CD14-positive monocyte (primary cell): Measurements from ENCODE around the gene HMX1. TPM values are rescaled to one million over a fixed set of nuclear protein-coding genes. Genes with fewer than 3 reads are reported as not detected.
A peak's percentile ranks its signal among the peaks of the same experiment; 100 is the strongest.

Experiments
- DNase-seq, 3 donors: peaks; one replicate each; pipeline ENCODE4 v3.0.0-alpha.2; 2011 to 2022
- H2AFZ ChIP-seq: 2 replicates; pipeline ENCODE4 v1.6.0; 2012; ENCODE audit warnings: mild to moderate bottlenecking, low read depth, low read length, inconsistent platforms; ENCODE audit not compliant: insufficient read depth, poor library complexity, severe bottlenecking
- H3K27ac ChIP-seq, 2 donors: 1 replicate in 1 of 2; 2 replicates in 1 of 2; pipeline ENCODE4 v1.5.1; 2012 to 2013; ENCODE audit warnings: low read length in 2 of 2, control low read depth in 1 of 2, inconsistent platforms in 1 of 2, low read depth in 1 of 2, mild to moderate bottlenecking in 1 of 2
- H3K27me3 ChIP-seq, 2 donors: one replicate each; pipeline versions ENCODE4 v1.6.0 to v1.6.1; 2011 to 2013; ENCODE audit warnings: low read length in 2 of 2; ENCODE audit not compliant: control insufficient read depth in 2 of 2, insufficient read depth in 2 of 2
- H3K36me3 ChIP-seq, 2 donors: replicated peaks in 1 of 2; 1 replicate in 1 of 2; 2 replicates in 1 of 2; pipeline versions ENCODE4 v1.5.1 to v1.6.1; 2012 to 2013; ENCODE audit warnings: low read length in 2 of 2, control low read depth in 1 of 2, inconsistent platforms in 1 of 2, mild to moderate bottlenecking in 1 of 2; ENCODE audit not compliant: insufficient read depth in 2 of 2, control insufficient read depth in 1 of 2
- H3K4me1 ChIP-seq, 2 donors: 1 replicate in 1 of 2; 2 replicates in 1 of 2; pipeline versions ENCODE4 v1.5.1 to v1.6.1; 2012 to 2013; ENCODE audit warnings: low read length in 2 of 2, control low read depth in 1 of 2, inconsistent platforms in 1 of 2, mild to moderate bottlenecking in 1 of 2, moderate library complexity in 1 of 2; ENCODE audit not compliant: insufficient read depth in 2 of 2, control insufficient read depth in 1 of 2
- H3K4me2 ChIP-seq: replicated peaks from 2 replicates; pipeline ENCODE3; 2012; ENCODE audit warnings: low read length, moderate library complexity, mild to moderate bottlenecking; ENCODE audit not compliant: poor library complexity, severe bottlenecking; ENCODE audit errors: extremely low read depth
- H3K4me3 ChIP-seq, 3 experiments: fragments of 200-600 bp in 1 of 3; sonication (generic) in 1 of 3; replicated peaks in 1 of 3; 1 replicate in 2 of 3; 2 replicates in 1 of 3; pipeline ENCODE4 v1.5.1; 2011 to 2013; ENCODE audit warnings: low read length in 3 of 3, mild to moderate bottlenecking in 3 of 3, control low read depth in 2 of 3, low read depth in 2 of 3, inconsistent platforms in 1 of 3, moderate library complexity in 1 of 3
- H3K79me2 ChIP-seq: 2 replicates; pipeline ENCODE4 v1.6.0; 2012; ENCODE audit warnings: mild to moderate bottlenecking, control low read depth, inconsistent platforms, low read length, moderate library complexity; ENCODE audit not compliant: insufficient read depth
- H3K9ac ChIP-seq: 2 replicates; pipeline ENCODE4 v1.6.0; 2017; ENCODE audit warnings: low read length, mild to moderate bottlenecking; ENCODE audit not compliant: insufficient read depth, poor library complexity, severe bottlenecking
- H3K9me3 ChIP-seq, 2 donors: replicated peaks in 1 of 2; 1 replicate in 1 of 2; 2 replicates in 1 of 2; pipeline versions ENCODE4 v1.5.1 to v1.6.1; 2012 to 2013; ENCODE audit warnings: low read length in 2 of 2, control low read depth in 1 of 2; ENCODE audit not compliant: control insufficient read depth in 1 of 2, insufficient read depth in 1 of 2
- H4K20me1 ChIP-seq: 2 replicates; pipeline ENCODE4 v1.6.0; 2012; ENCODE audit warnings: mild to moderate bottlenecking, low read length, control low read depth, moderate library complexity; ENCODE audit not compliant: insufficient read depth
- H3K27ac Mint-ChIP-seq, 7 donors: one replicate each; pipeline ENCODE4 v1.8.0; 2020; ENCODE audit warnings: mild to moderate bottlenecking in 7 of 7, mixed read lengths in 7 of 7, moderate library complexity in 6 of 7, inconsistent platforms in 2 of 7
- H3K27me3 Mint-ChIP-seq, 3 donors: one replicate each; pipeline ENCODE4 v1.8.0; 2021 to 2022; ENCODE audit warnings: low read depth in 3 of 3, mild to moderate bottlenecking in 3 of 3, mixed read lengths in 3 of 3, moderate library complexity in 3 of 3, inconsistent platforms in 1 of 3
- H3K36me3 Mint-ChIP-seq, 2 donors: one replicate each; pipeline ENCODE4 v1.8.0; 2020; ENCODE audit warnings: mixed read lengths in 2 of 2, inconsistent platforms in 1 of 2, mild to moderate bottlenecking in 1 of 2
- H3K4me1 Mint-ChIP-seq: one replicate; pipeline ENCODE4 v1.8.0; 2020; ENCODE audit warnings: mild to moderate bottlenecking, mixed read lengths
- H3K4me3 Mint-ChIP-seq, 2 donors: one replicate each; pipeline ENCODE4 v1.8.0; 2020; ENCODE audit warnings: mild to moderate bottlenecking in 2 of 2, mixed read lengths in 2 of 2, moderate library complexity in 1 of 2
- H3K9me3 Mint-ChIP-seq, 7 donors: one replicate each; pipeline ENCODE4 v1.8.0; 2020 to 2022; ENCODE audit warnings: mixed read lengths in 7 of 7, mild to moderate bottlenecking in 6 of 7, moderate library complexity in 6 of 7, inconsistent platforms in 2 of 7
- WGBS: methylation state at CpG from one replicate; pipeline ENCODE4 v1.1.5; 2013; ENCODE audit warnings: missing lambda C conversion rate; ENCODE audit not compliant: insufficient coverage; 5-methylcytosine and 5-hydroxymethylcytosine counted together
- intact Hi-C, 2 donors: fragments of 100-400 bp; cut with micrococcal nuclease; formaldehyde crosslinking; loops; one replicate each; pipeline versions ENCODE4 v1.15.0 to v1.15.1; 2023
- polyA plus RNA-seq, 3 donors: library from polyadenylated mRNA; depleted of rRNA in 1 of 3; unstranded in 2 of 3; stranded (reverse) in 1 of 3; fragments of 300-500 nt in 2 of 3; fragments of >200 nt in 1 of 3; fragmentation: Illumina TruSeq in 2 of 3; gene quantifications; 1 replicate in 2 of 3; 2 replicates in 1 of 3; pipeline ENCODE4 v1.2.3, GENCODE V29; 2012 to 2021
- TF ChIP-seq, protein P1 (sequence below): fragments of 200-600 bp; IDR thresholded peaks from one replicate; pipeline ENCODE4 v1.8.0; 2022; ENCODE audit warnings: antibody characterized with exemption, mild to moderate bottlenecking

Gene HMX1
- polyA plus RNA-seq, 3 donors: not detected

- Mint-ChIP-seq H3K27ac (no peak overlapping the region), H3K36me3 (no peaks in the 10 kb centered on the region), H3K9me3 (peaks cover 8 to 28% (median 18%) of the 10 kb centered on the region in 7 donors), H3K4me3 (no peak overlapping the region), H3K4me1 (no peaks in the 10 kb centered on the region), H3K27me3 (peaks cover 58 to 67% (median 58%) of the 10 kb centered on the region in 3 donors)
- Histone ChIP-seq H3K4me3 (no peak overlapping the region), H3K27ac (no peak overlapping the region), H4K20me1 (no peaks in the 10 kb centered on the region), H3K4me1 (no peaks in the 10 kb centered on the region), H3K27me3 (peaks cover 23 to 39% of the 10 kb centered on the region in 2 donors), H3K79me2 (no peaks in the 10 kb centered on the region), H2AFZ (no peak overlapping the region), H3K4me2 (no peak overlapping the region), H3K9ac (no peak overlapping the region), H3K36me3 (no peaks in the 10 kb centered on the region), H3K9me3 (peaks cover 13 to 22% of the 10 kb centered on the region in 2 donors)
- no peak for DNase-seq
- intact Hi-C loops: no loop called here
- TF ChIP-seq, protein P1, sequence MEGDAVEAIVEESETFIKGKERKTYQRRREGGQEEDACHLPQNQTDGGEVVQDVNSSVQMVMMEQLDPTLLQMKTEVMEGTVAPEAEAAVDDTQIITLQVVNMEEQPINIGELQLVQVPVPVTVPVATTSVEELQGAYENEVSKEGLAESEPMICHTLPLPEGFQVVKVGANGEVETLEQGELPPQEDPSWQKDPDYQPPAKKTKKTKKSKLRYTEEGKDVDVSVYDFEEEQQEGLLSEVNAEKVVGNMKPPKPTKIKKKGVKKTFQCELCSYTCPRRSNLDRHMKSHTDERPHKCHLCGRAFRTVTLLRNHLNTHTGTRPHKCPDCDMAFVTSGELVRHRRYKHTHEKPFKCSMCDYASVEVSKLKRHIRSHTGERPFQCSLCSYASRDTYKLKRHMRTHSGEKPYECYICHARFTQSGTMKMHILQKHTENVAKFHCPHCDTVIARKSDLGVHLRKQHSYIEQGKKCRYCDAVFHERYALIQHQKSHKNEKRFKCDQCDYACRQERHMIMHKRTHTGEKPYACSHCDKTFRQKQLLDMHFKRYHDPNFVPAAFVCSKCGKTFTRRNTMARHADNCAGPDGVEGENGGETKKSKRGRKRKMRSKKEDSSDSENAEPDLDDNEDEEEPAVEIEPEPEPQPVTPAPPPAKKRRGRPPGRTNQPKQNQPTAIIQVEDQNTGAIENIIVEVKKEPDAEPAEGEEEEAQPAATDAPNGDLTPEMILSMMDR: no peak
- 88% methylated on average over 8 of the region's 8 CpGs for WGBS
These were observed 7.9 kb upstream of the HMX1 start for GRCh38 chr4:8879574-8879973.

GRCh38 chr4:8878421-8878820 is 6.8 kb upstream of the HMX1 start:
- Histone ChIP-seq H3K36me3 (no peaks in the 10 kb centered on the region), H3K9me3 (peaks cover 25 to 34% of the 10 kb centered on the region in 2 donors), H3K27me3 (peaks cover 25 to 51% of the 10 kb centered on the region in 2 donors), H3K27ac (no peak overlapping the region), H2AFZ (no peak overlapping the region), H3K9ac (no peak overlapping the region), H3K4me2 (no peak overlapping the region), H3K4me3 (no peak overlapping the region), H4K20me1 (no peaks in the 10 kb centered on the region), H3K4me1 (no peaks in the 10 kb centered on the region), H3K79me2 (no peaks in the 10 kb centered on the region)
- H3K36me3 Mint-ChIP-seq: peaks cover 0 to 3% of the 10 kb centered on the region in 2 donors
- WGBS: 28% methylated on average over 9 of the region's 11 CpGs
- peaks cover 68 to 79% (median 69%) of the 10 kb centered on the region in 3 donors for H3K27me3 Mint-ChIP-seq
- H3K4me3 Mint-ChIP-seq: peak overlapping the region in 1 of 2 donors; percentile 68
- no peak overlapping the region for H3K27ac Mint-ChIP-seq
- intact Hi-C loops: no loop called here
- H3K4me1 Mint-ChIP-seq: no peaks in the 10 kb centered on the region
- TF ChIP-seq, protein P1: no peak
- no peak for DNase-seq
- peaks cover 16 to 38% (median 30%) of the 10 kb centered on the region in 7 donors for H3K9me3 Mint-ChIP-seq
